Brain microvascular endothelial cell (primary cell): ENCODE results near the gene TAPBPL.

ENCODE experiments used
- DNase-seq: peaks from one replicate; pipeline ENCODE4 v3.0.0-alpha.2; 2020
- H3K27ac ChIP-seq: fragments of 250-450 bp; sonication (Bioruptor Pico); 2 replicates; pipeline ENCODE4 v1.5.1; 2020; ENCODE audit warnings: mild to moderate bottlenecking, moderate library complexity
- H3K27me3 ChIP-seq: fragments of 250-450 bp; sonication (Bioruptor Pico); replicated peaks from 2 replicates; pipeline ENCODE4 v1.5.1; 2020; ENCODE audit warnings: mild to moderate bottlenecking
- H3K36me3 ChIP-seq: fragments of 250-450 bp; sonication (Bioruptor Pico); replicated peaks from 2 replicates; pipeline ENCODE4 v1.5.1; 2020; ENCODE audit warnings: mild to moderate bottlenecking
- H3K4me3 ChIP-seq: 2 replicates; pipeline ENCODE4 v1.5.1; 2011; ENCODE audit warnings: low read depth, mild to moderate bottlenecking, control low read depth, low read length, moderate library complexity
- in situ Hi-C: cut with HindIII; loops from 2 replicates; pipeline ENCODE4 v1.10.0; 2017; ENCODE audit warnings: low sequenced_read_pairs, low pct_ligation_motif_present
- TF ChIP-seq, protein P1 (sequence below): IDR thresholded peaks from 2 replicates; pipeline ENCODE4 v1.5.1; 2011; ENCODE audit warnings: low read depth, mild to moderate bottlenecking, moderate library complexity, low read length, control low read depth, inconsistent platforms; ENCODE audit errors: missing control alignments

The TAPBPL gene

DNA sequence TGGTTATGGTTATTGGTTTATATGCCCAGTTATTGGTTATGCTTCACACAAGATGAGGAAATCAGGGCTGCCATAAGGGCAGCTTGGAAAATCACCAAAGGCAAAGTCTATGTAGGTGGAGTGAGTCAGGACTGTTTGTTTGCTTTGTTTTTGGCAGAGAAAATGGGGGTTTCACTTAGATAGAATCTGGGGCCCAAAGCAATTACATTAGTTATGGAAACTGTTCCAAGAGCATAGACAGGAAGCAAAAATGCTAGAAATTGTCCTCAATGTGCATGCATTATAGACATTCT, 16.4 kb downstream of the TAPBPL start:
- Histone ChIP-seq H3K27me3 (no peaks in the 10 kb centered on the region), H3K4me3 (no peak overlapping the region), H3K27ac (no peak overlapping the region), H3K36me3 (peaks cover 19% of the 10 kb centered on the region)
- in situ Hi-C loops = no loop called here
- TF ChIP-seq, protein P1, sequence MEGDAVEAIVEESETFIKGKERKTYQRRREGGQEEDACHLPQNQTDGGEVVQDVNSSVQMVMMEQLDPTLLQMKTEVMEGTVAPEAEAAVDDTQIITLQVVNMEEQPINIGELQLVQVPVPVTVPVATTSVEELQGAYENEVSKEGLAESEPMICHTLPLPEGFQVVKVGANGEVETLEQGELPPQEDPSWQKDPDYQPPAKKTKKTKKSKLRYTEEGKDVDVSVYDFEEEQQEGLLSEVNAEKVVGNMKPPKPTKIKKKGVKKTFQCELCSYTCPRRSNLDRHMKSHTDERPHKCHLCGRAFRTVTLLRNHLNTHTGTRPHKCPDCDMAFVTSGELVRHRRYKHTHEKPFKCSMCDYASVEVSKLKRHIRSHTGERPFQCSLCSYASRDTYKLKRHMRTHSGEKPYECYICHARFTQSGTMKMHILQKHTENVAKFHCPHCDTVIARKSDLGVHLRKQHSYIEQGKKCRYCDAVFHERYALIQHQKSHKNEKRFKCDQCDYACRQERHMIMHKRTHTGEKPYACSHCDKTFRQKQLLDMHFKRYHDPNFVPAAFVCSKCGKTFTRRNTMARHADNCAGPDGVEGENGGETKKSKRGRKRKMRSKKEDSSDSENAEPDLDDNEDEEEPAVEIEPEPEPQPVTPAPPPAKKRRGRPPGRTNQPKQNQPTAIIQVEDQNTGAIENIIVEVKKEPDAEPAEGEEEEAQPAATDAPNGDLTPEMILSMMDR = no peak
- no peak for DNase-seq

DNA sequence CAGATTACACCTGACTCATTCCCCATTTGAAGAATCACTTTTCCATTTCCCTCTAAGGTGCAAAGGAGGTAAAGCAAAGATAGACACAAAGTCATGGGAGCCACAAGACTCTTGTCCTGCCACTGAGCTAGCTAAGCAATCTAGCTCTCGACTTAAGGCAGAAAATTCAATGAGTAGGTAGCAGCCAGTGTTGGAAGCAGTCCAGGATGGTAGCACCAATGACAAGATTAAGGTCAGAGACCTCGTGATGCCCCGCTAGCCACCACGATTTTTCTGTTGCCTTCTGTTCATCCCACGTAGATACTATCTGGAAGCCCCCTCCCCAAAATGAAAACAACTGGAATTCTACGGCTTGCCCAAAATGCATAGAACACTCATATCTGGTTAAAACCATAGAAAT, 17.2 kb downstream of the TAPBPL start:
- no peaks in the 10 kb centered on the region for H3K27me3 ChIP-seq
- no peak overlapping the region for H3K27ac ChIP-seq
- in situ Hi-C loops = no loop called here
- DNase-seq = no peak
- H3K4me3 ChIP-seq = no peak overlapping the region
- TF ChIP-seq, protein P1 = no peak
- H3K36me3 ChIP-seq = peaks cover 16% of the 10 kb centered on the region

DNA sequence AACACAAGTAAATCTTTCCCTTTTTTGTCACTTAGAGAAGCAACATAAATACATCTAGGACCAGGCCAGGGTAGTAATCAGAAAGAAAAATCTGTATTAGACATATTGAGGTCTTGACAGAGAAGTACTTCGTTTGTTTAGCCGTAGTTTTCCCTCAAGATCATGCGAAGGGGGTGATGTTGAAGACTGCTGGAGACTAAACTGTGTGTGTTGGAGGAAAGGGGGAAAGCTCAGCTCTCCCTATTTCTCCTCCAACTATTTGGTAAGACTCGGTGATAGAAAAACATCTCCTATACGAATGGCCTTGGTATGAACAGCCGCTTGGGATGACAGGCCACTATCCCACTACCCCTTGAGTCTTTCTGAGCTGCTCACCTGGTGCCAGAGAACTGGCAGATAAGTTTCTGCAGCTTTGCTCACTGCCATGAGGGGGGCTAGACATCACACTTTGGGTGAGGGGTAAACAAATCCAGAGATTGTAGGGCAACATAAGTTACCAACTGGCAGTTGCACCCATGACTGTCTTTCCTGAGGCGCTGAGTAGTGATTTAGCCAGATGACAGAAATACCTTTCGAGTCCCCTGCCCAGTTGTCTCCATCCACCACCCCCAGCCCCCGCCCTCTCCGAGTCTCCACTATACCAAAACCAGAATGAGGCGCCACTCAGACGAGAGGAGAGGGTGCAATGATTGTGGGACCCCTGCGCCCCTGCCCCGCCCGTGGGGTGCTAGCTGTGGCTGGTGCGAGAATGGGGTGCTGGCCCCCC, 17.9 kb downstream of the TAPBPL start:
- TF ChIP-seq, protein P1 = no peak
- Histone ChIP-seq H3K27me3 (no peaks in the 10 kb centered on the region), H3K36me3 (peaks cover 9% of the 10 kb centered on the region), H3K27ac (no peak overlapping the region), H3K4me3 (peak overlapping the region; percentile 83)
- in situ Hi-C loops = no loop called here
- DNase-seq = no peak

DNA sequence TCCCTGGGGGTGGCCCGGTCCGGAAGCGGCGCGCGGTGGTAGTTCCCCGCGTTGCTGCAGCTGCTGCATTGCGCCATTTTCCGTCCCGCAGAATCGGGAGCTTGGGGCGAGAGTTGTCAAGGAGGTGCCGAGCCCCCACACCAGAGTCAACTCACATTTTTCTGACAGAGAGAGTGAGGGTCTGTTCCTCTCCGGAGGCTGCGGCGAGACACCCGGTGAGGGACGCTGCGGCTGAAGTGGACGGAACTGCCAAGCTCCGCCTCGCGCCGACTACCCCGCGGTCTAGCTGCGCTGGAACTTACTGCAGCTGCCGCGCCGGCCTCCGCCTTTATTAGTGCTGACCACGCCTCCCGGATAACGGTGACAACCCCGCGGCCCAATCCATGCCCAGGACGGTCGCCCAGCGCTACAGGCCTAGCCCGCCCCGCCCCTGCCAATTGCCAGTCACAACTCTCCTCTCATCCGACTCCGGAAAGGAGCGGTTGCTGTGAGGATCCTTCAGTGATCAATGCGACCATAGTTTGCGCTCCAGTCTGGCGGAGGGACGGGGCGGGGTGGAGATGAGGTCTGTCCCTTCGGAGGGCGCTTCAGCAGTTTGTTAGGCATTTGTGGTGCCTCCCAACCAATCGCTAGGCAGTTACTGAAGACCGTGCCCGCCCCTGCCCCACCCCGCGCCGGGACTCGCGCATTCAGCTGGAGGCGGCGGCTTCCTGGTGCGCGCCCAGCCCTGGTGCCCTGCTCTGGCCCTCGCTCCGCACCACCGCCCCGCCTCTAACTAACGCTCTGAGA, 18.7 kb downstream of the TAPBPL start, which contains the start of gene VAMP1:
Gene VAMP1, minus strand, starts transcription at position 303 of the 789 bp plus-strand sequence. Its CDS starts 146 bp downstream, at position 157.
- in situ Hi-C loops = no loop called here
- DNase-seq = peak; percentile 98
- Histone ChIP-seq H3K36me3 (peaks cover 6% of the 10 kb centered on the region), H3K27ac (peak within 1 kb of the TSS; percentile 37), H3K27me3 (no peaks in the 10 kb centered on the region), H3K4me3 (peak within 1 kb of the TSS; percentile 83)
- TF ChIP-seq, protein P1 = no peak

DNA sequence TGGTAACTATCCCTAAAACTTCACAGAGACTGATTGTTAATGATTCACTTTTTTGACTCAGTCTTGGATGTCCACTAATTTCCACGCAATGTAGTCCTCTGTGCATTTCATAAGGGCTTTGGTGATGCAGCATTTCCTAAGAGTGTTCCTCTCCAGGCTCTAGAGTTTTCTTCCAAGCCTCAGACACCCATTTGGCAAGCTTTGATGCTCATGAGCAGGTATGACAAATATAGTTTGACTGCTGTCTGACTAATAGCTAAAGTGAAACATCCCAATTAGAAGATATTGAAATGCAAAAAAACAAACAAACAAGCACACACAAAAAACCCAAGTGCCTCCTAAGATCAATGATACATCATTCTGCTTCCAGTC, 20.1 kb downstream of the TAPBPL start:
- TF ChIP-seq, protein P1 = no peak
- in situ Hi-C loops = no loop called here
- H3K4me3 ChIP-seq = no peak overlapping the region
- DNase-seq = no peak
- H3K27me3 ChIP-seq = no peaks in the 10 kb centered on the region
- H3K27ac ChIP-seq = no peak overlapping the region
- H3K36me3 ChIP-seq = no peaks in the 10 kb centered on the region
